Left hindlimb (tissue), 1 donor: ENCODE data around the gene PUS10.
"Not testable (repeated sequence)": the region's sequence is repeated elsewhere in the genome, so short reads cannot be mapped to it uniquely, and the experiment has no call there.

Experiments used
- DNase-seq: peaks from one replicate; pipeline ENCODE4 v3.0.0-alpha.2; 2018

Gene PUS10

GRCh38 chr2:61017556-61018317 lies at the start of gene PUS10, which contains the start of gene PEX13:
PUS10 (minus strand) TSS chr2:61018255; CDS start chr2:61011890, 6,365 bp downstream.
PEX13 (plus strand) TSS chr2:61017720; CDS start chr2:61017760, 40 bp downstream.
- DNase-seq: peak; percentile 86

- DNase-seq: peak; percentile 91
These were observed 48.0 kb upstream of the PUS10 start, which contains the start of gene SANBR for GRCh38 chr2:61065714-61066709. SANBR (plus strand) TSS chr2:61065871; CDS start chr2:61070351, 4,480 bp downstream.

GRCh38 chr2:61059382-61059781 lies 41.3 kb upstream of the PUS10 start:
- no peak for DNase-seq

GRCh38 chr2:61057562-61057961 lies 39.5 kb upstream of the PUS10 start:
- no peak for DNase-seq

- DNase-seq: no peak
These were observed 37.5 kb upstream of the PUS10 start for GRCh38 chr2:61055557-61055956.

- DNase-seq: no peak
These were observed 27.9 kb upstream of the PUS10 start for GRCh38 chr2:61045999-61046398.

GRCh38 chr2:61045226-61045625 lies 27.2 kb upstream of the PUS10 start:
- no peak for DNase-seq

- DNase-seq: no peak
These were observed 26.6 kb upstream of the PUS10 start for GRCh38 chr2:61044636-61045035.

GRCh38 chr2:61042807-61043206 lies 24.8 kb upstream of the PUS10 start:
- no peak for DNase-seq

- not testable (repeated sequence) for DNase-seq
These were observed 18.6 kb upstream of the PUS10 start for GRCh38 chr2:61036643-61037042.

- not testable (repeated sequence) for DNase-seq
These were observed 16.5 kb upstream of the PUS10 start for GRCh38 chr2:61034592-61034991.

GRCh38 chr2:61029533-61029932 lies 11.5 kb upstream of the PUS10 start:
- no peak for DNase-seq

- DNase-seq: no peak
These were observed 5.6 kb upstream of the PUS10 start for GRCh38 chr2:61023670-61024069.

GRCh38 chr2:61021228-61021660 lies 3.2 kb upstream of the PUS10 start:
- DNase-seq: no peak

GRCh38 chr2:61018798-61019197 lies 743 bp upstream of the PUS10 start:
- no peak for DNase-seq

- no peak for DNase-seq
These were observed 282 bp upstream of the PUS10 start for GRCh38 chr2:61018318-61018755.

GRCh38 chr2:61017003-61017555 lies 976 bp downstream of the PUS10 start:
- peak; percentile 82 for DNase-seq

GRCh38 chr2:61016392-61017002 lies 1.6 kb downstream of the PUS10 start:
- DNase-seq: peak; percentile 29

- DNase-seq: no peak
These were observed 2.1 kb downstream of the PUS10 start for GRCh38 chr2:61015976-61016375.

GRCh38 chr2:61014763-61015162 lies 3.3 kb downstream of the PUS10 start:
- DNase-seq: no peak

GRCh38 chr2:61013382-61013781 lies 4.7 kb downstream of the PUS10 start:
- no peak for DNase-seq

- DNase-seq: not testable (repeated sequence)
These were observed 5.8 kb downstream of the PUS10 start for GRCh38 chr2:61012303-61012702.
